HepG2 (cell line): Measurements from ENCODE around the gene JMJD6. TPM values are rescaled to one million over a fixed set of nuclear protein-coding genes. Genes with fewer than 3 reads are reported as not detected.

Source experiments
- CTCF ChIP-seq: sonication (generic); formaldehyde crosslinking; IDR thresholded peaks from 2 replicates; pipeline ENCODE4 v1.5.0; 2020; ENCODE audit warnings: mild to moderate bottlenecking, missing genetic modification reagents, moderate library complexity
- EHMT2 ChIP-seq: fragments of 200-600 bp; sonication (generic); IDR thresholded peaks from 2 replicates; pipeline ENCODE4 v1.7.0; 2017; ENCODE audit warnings: antibody characterized with exemption, low read depth, low read length, borderline replicate concordance
- HOXA3 ChIP-seq: sonication (generic); formaldehyde crosslinking; IDR thresholded peaks from 2 replicates; pipeline ENCODE4 v1.5.0; 2020; ENCODE audit warnings: missing genetic modification reagents
- KDM2A ChIP-seq: sonication (generic); formaldehyde crosslinking; IDR thresholded peaks from 2 replicates; pipeline ENCODE4 v1.4.0; 2020; ENCODE audit warnings: low read depth, missing genetic modification reagents, borderline replicate concordance
- MIXL1 ChIP-seq: IDR thresholded peaks from 2 replicates; pipeline ENCODE4 v1.6.1; 2016
- NAIF1 ChIP-seq: sonication (generic); formaldehyde crosslinking; IDR thresholded peaks from 2 replicates; pipeline ENCODE4 v1.5.0; 2020; ENCODE audit warnings: mild to moderate bottlenecking, missing genetic modification reagents, borderline replicate concordance
- NFE2 ChIP-seq: sonication (generic); formaldehyde crosslinking; IDR thresholded peaks from 2 replicates; pipeline ENCODE4 v1.4.0; 2020; ENCODE audit warnings: missing genetic modification reagents
- PHB2 ChIP-seq: fragments of 450-650 bp; IDR thresholded peaks from 2 replicates; pipeline ENCODE4 v1.6.1; 2018; ENCODE audit not compliant: partially characterized antibody
- SMYD3 ChIP-seq: sonication (generic); formaldehyde crosslinking; IDR thresholded peaks from 2 replicates; pipeline ENCODE4 v1.8.1; 2023; ENCODE audit warnings: mild to moderate bottlenecking, missing genetic modification reagents
- SUZ12 ChIP-seq: fragments of 150-350 bp; IDR thresholded peaks from 2 replicates; pipeline ENCODE4 v1.6.1; 2014; ENCODE audit warnings: low read depth, low read length
- TMF1 ChIP-seq: sonication (generic); formaldehyde crosslinking; IDR thresholded peaks from 2 replicates; pipeline ENCODE4 v1.8.1; 2022; ENCODE audit warnings: low read depth, missing genetic modification reagents
- TOPORS ChIP-seq: sonication (generic); formaldehyde crosslinking; IDR thresholded peaks from 2 replicates; pipeline ENCODE4 v1.8.0; 2023; ENCODE audit warnings: mild to moderate bottlenecking, missing genetic modification reagents
- UBTF ChIP-seq: sonication (generic); formaldehyde crosslinking; IDR thresholded peaks from 2 replicates; pipeline ENCODE4 v1.4.0; 2020; ENCODE audit warnings: mild to moderate bottlenecking, missing genetic modification reagents
- XRCC5 ChIP-seq: fragments of 200-400 bp; formaldehyde crosslinking; optimal IDR thresholded peaks from 2 replicates; pipeline ENCODE3; 2017; ENCODE audit warnings: mild to moderate bottlenecking, low read length
- ZFP41 ChIP-seq: sonication (generic); formaldehyde crosslinking; IDR thresholded peaks from 2 replicates; pipeline ENCODE4 v1.4.0; 2020; ENCODE audit warnings: mild to moderate bottlenecking, missing genetic modification reagents, borderline replicate concordance
- ZMYM4 ChIP-seq: sonication (generic); formaldehyde crosslinking; IDR thresholded peaks from 2 replicates; pipeline ENCODE4 v1.8.1; 2023; ENCODE audit warnings: mild to moderate bottlenecking, missing genetic modification reagents
- ZNF253 ChIP-seq: sonication (generic); formaldehyde crosslinking; IDR thresholded peaks from 2 replicates; pipeline ENCODE4 v1.8.0; 2022; ENCODE audit warnings: mild to moderate bottlenecking, missing genetic modification reagents, borderline replicate concordance
- ZNF329 ChIP-seq: sonication (generic); formaldehyde crosslinking; IDR thresholded peaks from 2 replicates; pipeline ENCODE4 v1.9.0; 2021; ENCODE audit warnings: low read depth, mild to moderate bottlenecking, missing genetic modification reagents
- ZNF362 ChIP-seq: sonication (generic); formaldehyde crosslinking; IDR thresholded peaks from 2 replicates; pipeline ENCODE4 v1.4.0; 2020; ENCODE audit warnings: missing genetic modification reagents, mild to moderate bottlenecking, borderline replicate concordance
- ZNF484 ChIP-seq: sonication (generic); formaldehyde crosslinking; IDR thresholded peaks from 2 replicates; pipeline ENCODE4 v1.5.1; 2020; ENCODE audit warnings: mild to moderate bottlenecking, low read depth, missing genetic modification reagents, borderline replicate concordance
- ZNF501 ChIP-seq: sonication (generic); formaldehyde crosslinking; IDR thresholded peaks from 2 replicates; pipeline ENCODE4 v1.5.1; 2020; ENCODE audit warnings: mild to moderate bottlenecking, moderate library complexity, missing genetic modification reagents
- ZNF761 ChIP-seq: sonication (generic); formaldehyde crosslinking; conservative IDR thresholded peaks from 2 replicates; pipeline ENCODE4 v1.4.0; 2020; ENCODE audit warnings: mild to moderate bottlenecking, missing genetic modification reagents
- ZUFSP ChIP-seq: sonication (generic); formaldehyde crosslinking; IDR thresholded peaks from 2 replicates; pipeline ENCODE4 v1.9.0; 2021; ENCODE audit warnings: missing genetic modification reagents, mild to moderate bottlenecking, borderline replicate concordance
- polyA plus RNA-seq, 8 experiments: library from polyadenylated mRNA; depleted of rRNA in 3 of 8; stranded (reverse) in 7 of 8; unstranded in 1 of 8; fragments of >200 nt; fragmentation: Illumina TruSeq in 4 of 8; extraction: Trizol in 4 of 8; gene quantifications; 2 replicates each; pipeline versions ENCODE4 v1.2.1 to v1.2.3, GENCODE V29; 2011 to 2016; ENCODE audit warnings: low read depth in 4 of 8, missing spikeins in 1 of 8, mixed read lengths in 1 of 8; ENCODE audit not compliant: insufficient read depth in 1 of 8
- total RNA-seq, 5 experiments: library from RNA; depleted of rRNA; stranded (reverse); fragments of >200 nt; fragmentation: Illumina TruSeq; extraction: Trizol; gene quantifications; 2 replicates each; pipeline ENCODE4 v1.2.3, GENCODE V29; 2016; ENCODE audit warnings: low read depth in 1 of 5

Gene JMJD6
- total and polyA plus RNA-seq, 2 of the 13 experiments (the other 11 are each of a cell fraction or from before 2014, with no cell fraction given) = 33.6 to 41.0 TPM

- TF ChIP-seq ZNF501 (0 out of 2 replicates have a peak, but pooled peaks have one; percentile 28), ZMYM4 (CRISPR knock-in tag) (no peak), CTCF (CRISPR knock-in tag) (no peak), SMYD3 (CRISPR knock-in tag) (no peak), TOPORS (CRISPR knock-in tag) (no peak), ZUFSP (CRISPR knock-in tag) (no peak), UBTF (no peak), EHMT2 (no peak), PHB2 (no peak), ZNF484 (CRISPR knock-in tag) (no peak), SUZ12 (no peak), HOXA3 (peak; percentile 73), ZNF362 (CRISPR knock-in tag) (no peak), ZNF253 (no peak), ZFP41 (CRISPR knock-in tag) (no peak), TMF1 (CRISPR knock-in tag) (no peak), NFE2 (CRISPR knock-in tag) (no peak), ZNF761 (CRISPR knock-in tag) (peak; percentile 71; the same call in 1 of the 2 replicates), KDM2A (CRISPR knock-in tag) (no peak; the same call in 1 of the 2 replicates), MIXL1 (CRISPR knock-in tag) (peak; percentile 60; the same call in 1 of the 2 replicates), ZNF329 (no peak), XRCC5 (no peak), NAIF1 (CRISPR knock-in tag) (no peak)
These were observed 29.4 kb downstream of the JMJD6 start (continued) for GRCh38 chr17:76696763-76697701.
